GM21515 (cell line): ENCODE results near the gene SOBP.
A peak's percentile ranks its signal among the peaks of the same experiment; 100 is the strongest.
"Not testable (repeated sequence)": the region's sequence is repeated elsewhere in the genome, so short reads cannot be mapped to it uniquely, and the experiment has no call there.

Source experiments
- ATAC-seq: cut with Tn5 transposase; IDR thresholded peaks from one replicate; pipeline ENCODE4 v1.9.1; 2021; ENCODE audit not compliant: unreplicated experiment

Gene SOBP, protein sequence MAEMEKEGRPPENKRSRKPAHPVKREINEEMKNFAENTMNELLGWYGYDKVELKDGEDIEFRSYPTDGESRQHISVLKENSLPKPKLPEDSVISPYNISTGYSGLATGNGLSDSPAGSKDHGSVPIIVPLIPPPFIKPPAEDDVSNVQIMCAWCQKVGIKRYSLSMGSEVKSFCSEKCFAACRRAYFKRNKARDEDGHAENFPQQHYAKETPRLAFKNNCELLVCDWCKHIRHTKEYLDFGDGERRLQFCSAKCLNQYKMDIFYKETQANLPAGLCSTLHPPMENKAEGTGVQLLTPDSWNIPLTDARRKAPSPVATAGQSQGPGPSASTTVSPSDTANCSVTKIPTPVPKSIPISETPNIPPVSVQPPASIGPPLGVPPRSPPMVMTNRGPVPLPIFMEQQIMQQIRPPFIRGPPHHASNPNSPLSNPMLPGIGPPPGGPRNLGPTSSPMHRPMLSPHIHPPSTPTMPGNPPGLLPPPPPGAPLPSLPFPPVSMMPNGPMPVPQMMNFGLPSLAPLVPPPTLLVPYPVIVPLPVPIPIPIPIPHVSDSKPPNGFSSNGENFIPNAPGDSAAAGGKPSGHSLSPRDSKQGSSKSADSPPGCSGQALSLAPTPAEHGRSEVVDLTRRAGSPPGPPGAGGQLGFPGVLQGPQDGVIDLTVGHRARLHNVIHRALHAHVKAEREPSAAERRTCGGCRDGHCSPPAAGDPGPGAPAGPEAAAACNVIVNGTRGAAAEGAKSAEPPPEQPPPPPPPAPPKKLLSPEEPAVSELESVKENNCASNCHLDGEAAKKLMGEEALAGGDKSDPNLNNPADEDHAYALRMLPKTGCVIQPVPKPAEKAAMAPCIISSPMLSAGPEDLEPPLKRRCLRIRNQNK

DNA sequence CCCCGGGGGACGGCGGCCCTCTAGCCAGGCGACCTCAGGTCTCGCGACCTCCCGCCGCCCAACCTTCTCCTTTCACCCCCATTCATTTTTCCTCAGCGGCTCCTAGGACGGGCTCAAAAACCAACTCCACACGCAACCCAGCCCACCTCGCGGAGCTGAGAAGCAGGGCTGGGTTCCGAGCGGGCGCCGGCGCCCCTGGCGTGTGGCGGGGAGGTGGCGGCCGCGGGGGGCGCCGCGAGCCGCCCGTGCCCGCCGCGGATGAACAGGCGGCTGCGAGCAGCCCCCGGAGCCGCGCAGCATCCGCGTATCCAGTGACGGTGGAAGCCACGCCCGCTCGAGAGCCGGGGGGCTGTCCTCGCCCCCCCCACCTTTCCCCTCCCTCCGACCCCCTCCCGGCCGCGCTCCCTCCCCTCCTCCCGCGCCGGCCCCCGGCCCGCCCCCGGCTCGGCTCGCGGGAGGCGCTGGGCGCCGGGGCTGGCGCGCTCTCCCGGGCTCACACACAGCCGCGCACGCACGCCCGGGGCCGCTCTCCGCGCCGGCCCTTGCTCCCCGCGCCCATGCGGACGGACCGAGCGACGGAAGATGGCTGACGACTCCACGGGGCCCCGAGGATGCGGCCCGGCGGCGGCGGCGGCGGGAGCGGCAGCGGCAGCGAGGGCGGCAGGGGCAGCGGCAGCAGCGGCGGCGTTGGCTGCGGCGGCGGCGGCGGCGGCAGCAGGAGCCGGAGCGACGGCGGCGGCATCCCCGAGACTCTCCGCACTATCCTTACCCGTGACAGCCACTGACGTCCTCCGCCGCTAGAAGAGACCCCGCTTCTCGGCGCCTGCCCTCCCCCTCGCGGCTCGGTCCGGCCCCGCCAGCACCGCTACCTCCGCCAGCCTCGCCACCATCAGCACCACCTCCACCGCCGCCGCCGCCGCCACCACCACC, at the start of gene SOBP:
TSS of gene SOBP (plus strand) at position 482 of the 930 bp plus-strand sequence. CDS start 500 bp downstream, outside the sequence.
- ATAC-seq, result no peak

DNA sequence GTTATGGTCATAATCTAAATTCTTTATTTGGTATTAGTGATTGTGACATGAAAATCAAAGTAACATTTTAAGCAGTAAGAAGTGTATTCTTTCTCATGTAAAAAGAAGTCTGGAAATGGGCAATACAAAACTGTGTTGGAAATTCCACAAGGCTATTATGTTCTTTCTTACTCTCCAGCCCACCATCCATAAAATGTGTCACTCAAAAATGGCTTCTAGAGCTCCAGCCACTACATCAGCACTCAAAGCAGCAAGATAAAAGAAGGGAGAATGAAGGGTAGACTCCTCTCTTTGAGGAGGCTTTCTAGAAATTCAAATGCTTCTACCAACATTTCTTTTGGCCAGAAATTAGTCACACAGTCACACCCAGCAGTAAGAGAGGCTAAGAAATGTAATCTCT, 49.0 kb upstream of the SOBP start:
- no peak for ATAC-seq

DNA sequence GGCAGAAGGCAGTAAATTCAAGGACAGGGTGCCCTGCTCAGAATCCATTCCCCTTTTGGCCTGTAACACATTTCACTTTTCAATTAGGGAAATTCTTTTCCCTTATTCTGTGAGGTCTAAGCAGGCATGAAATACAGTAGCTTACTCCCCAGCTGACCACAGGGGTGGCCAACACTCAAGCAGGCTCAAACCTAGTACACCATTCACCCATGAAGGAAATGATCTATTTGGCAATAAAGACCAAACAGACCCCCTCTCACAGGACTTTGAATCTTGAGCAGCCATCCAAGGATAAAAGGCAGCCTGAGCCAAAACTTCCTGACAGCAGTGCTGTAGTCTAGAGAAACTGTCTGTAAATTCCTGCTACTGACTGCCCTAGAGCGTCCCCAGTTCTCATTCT, 48.2 kb upstream of the SOBP start:
- no peak for ATAC-seq

DNA sequence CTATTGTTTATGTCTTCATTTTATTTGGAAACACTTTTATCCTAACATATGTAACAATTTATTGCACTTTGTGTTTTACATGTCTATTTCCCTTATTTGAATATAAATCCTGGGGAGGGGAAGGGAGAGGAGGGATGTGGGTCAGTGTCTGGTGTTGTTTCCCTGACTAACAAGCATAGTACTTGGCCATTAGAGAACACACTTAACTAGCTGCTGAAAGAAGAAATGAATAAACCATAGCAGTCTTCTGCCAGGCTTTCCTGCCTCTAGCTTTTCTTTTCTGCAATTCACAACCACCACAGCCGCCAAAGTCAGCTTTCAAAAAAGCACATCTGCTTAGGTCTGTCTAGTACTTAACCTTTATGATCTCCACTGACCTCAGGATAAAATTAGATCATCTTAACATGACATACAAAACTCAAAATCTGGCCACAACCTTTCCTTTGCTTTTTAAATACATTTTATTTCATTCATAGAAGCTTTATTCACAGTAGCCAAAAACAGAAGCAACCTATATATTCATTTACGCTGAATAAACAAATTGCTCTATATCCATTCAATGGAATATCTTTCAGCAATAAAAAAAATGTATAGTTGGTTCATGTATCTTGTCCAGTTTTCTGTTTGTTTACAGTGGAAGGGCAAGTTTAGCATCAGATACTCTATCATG, 46.8 kb upstream of the SOBP start:
- ATAC-seq, result no peak

DNA sequence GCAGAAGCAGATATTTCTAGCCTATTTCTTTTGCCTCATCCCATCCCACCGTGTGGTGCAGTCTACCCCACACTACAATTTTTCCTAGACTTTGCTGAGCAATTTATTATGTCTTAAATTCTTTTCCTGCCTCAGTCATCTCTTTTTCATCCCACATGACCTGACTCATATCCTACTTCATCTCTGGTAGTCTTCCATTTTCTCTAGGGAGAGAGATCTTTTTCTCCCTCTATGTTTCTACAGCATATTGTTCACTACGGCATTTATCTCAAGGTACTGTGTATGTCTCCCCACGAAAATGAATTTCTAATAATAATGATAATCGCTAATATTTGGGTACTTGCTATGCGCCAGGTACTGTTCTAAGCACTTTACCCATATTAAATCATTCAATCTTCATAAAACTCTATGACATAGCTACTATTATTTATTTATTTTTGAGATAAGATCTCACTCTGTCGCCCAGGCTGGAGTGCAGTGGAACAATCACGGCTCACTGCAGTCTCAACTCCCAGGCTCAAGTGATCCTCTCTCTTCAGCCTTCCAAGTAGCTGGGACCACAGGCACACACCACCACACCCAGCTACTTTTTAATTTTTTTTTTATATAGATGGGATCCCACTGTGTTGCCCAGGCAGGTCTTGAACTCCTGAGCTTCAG, 46.2 kb upstream of the SOBP start:
- ATAC-seq, result no peak

DNA sequence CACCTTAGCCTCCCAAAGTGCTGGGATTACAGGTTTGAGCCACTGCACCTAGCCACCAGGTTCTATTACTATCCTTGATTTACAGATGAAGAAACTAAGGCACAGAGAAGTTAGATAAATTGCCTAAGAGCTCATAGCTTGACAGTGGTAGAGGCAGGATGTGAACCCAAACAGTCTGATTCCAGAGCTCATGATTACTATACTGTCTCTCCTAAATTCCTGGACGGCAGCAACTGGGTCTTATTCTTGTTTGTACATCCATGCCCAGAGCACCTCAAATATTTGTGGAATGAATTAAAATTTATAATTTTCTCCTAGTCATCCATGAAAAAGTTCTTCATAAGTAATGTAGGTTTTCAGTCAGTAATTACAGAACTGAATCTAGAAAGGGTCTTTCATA, 45.6 kb upstream of the SOBP start:
- ATAC-seq, result no peak

DNA sequence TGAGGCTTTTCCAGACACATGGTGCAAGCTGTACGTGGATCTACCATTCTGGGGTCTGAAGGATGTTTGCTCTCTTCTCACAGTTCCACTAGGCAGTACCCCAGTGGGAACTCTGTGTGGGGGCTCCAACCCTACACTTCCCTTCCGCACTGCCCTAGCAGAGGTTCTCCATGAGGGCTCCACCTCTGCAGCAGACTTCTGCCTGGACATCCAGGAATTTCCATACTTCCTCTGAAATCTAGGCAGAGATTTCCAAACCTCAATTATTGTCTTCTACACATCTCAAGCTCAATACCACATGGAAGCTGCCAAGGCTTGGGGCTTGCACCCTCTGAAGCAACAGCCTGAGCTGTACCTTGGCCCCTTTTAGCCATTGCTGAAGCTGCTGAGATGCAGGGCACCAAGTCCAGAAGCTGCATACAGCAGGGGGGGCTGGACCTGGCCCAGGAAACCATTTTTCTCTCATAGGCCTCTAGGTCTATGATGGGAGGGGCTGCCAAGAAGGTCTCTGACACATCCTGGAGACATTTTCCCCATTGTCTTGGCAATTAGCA, 42.2 kb upstream of the SOBP start:
- ATAC-seq, result no peak

DNA sequence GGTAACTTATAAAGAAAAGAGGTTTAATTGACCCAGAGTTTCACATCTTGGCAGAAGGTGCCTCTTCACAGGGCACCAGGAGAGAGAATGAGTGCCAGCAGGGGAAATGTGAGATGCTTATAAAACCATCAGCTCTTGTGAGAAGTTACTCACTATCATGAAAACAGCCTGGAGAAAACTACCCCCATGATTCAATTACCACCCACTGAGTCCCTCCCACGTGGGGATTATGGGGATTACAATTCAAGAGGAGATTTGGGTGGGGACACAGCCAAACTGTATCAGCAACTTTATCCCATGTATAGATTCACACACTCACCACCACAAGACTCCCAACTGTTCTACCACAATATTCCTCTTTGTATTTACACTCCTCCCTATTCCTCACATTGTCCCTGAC, 41.1 kb upstream of the SOBP start:
- no peak for ATAC-seq

DNA sequence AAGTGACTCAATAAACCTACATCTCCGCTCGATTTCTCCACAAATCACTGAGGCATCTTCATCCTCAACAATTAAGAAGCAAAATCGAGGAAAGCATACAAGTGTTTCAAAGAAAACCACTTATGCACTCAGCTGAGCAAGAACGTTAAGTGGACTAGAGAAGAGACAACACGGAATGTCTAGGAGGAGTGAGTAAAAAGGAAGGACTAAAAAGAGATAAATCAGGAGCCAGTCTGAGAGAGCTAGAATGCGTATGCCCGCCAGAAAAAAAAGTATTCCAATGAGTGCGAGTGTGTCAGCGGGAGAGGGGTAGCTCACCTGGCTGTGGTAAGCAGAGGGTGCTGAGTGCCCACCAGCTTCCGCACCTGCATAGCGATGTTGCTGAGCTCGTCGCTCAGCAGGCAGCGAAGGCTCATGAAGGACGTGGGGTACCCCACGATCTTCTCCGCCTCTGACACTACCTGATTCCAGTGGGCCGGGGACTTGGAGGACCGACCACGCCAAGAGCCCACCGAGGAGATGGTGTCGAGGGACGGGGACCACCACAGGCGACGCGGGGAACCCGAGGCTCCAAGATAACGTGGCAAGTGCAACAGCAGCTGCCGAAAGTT, 31.1 kb upstream of the SOBP start:
- ATAC-seq, result peak; percentile 27

DNA sequence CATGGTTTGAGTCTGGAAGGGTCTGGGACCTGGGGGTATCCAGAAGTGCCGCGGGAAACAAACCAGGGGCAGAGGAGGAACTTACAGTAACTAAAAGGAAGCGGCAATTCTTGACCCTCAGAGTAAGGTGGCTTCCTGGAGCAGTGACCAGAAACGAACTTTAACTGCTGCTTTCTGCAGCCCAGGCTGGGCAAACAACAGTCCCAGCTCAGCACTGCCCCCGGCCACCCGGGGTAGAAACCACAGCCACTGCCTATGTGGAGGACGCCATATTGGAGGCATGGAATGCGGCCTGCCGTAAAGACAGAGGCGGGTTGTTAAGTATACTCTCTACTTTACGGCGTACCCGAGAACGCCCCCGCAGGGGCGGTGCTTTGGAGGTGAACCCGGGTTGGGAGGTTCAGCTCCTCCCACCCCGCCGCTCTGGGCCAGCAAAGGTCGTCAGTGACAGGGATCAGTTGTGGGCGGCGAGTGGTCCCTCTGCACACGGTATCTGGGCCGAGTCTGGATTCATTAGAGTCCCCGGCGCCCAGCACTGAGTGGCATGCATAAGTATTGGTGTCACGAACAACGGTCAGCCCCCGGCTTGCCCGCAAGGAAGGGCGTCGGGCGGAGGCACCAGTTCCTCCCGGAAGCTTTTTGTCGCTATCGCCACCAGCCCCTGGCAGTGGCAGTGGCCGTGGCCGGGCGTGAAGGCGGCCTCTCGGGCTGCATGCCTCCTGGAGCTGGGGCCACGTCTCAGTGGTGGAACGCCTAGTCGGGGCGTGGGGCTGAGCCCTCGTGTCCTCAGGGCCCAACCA, 30.4 kb upstream of the SOBP start, which contains the start of gene PDSS2:
TSS of gene PDSS2 (minus strand) at position 282 of the 800 bp plus-strand sequence. CDS start at position 3, 279 bp downstream.
- peak; percentile 95 for ATAC-seq

DNA sequence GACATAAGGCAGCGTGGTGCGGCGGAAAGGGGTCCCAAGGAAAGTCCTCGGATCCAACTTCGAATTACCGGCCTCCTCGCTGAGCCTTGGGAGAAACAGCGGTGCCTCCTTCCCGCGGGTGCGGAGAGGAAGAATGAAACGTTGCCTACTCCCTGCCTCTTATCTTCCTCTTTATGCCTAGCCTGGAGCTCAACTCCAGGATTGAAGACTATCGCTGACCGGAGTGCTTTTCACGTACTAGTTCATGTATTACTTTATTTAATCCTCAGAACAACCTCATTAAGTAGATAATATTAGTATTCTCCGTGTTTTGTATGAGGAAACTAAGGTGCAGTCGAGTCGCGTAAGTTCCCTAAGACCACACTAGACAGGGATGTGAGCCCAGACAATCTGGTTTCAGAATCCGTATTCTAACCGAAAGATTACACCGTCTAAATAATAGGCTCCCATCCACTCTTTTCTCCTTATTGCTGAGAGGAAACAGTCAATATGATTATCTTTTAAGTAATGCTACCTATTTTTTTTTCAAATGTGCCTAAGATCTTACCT, 29.8 kb upstream of the SOBP start:
- no peak for ATAC-seq

DNA sequence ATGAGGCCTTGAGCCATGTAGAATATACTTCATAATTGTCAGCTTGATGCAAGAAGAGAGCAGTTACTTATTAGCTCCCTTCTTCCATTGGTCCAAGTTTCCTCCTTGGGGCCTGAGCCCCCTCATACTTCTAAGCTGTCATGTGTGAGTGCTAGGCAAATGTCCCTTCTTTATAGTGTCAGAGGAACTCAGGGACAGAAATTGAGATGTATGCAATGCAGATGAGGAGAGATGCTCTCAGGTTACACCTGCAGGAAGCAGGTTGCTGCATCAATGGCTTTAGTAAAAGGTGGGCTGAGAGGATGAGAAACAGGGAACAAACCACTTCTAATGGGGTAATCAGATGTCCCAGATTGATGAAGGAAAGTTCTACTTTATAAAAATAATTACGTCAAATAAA, 23.9 kb upstream of the SOBP start:
- no peak for ATAC-seq

DNA sequence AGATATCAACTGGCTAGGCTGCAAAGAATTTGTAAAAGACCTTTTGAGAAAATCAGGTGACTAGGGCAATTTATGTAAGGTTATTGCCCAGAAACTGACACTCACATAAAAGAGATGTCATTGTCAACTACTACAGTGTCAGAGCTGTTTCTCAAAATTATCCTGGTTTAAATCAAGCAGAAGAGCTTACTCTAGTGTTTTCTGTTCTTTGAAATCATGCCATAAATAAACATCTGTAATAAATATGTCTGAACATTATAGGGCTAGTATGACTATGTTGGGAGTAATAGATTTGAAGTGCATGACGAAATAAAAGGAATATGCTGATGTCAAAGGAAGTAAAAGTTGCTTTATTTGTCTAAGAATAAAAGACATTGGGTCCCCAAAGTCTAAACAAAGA, 19.6 kb upstream of the SOBP start:
- no peak for ATAC-seq

DNA sequence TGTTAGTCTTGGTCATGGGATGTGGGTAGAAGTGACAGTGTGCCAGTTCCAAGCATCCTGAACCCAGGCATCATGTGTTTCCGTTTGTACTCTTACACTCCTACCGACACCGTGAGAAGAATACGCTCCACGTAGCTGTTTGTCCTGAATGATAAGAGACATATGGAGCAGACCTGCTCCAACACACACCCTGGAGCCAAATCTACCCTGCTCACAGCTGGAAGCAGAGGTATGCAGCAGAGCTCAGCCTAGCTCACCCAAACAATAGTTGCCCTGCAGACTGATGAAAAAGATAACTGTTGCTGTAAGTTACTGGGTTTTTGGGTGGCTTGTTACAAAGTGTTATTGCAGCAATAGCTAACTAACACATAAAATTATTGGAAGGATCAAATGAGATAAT, 16.3 kb upstream of the SOBP start:
- no peak for ATAC-seq

DNA sequence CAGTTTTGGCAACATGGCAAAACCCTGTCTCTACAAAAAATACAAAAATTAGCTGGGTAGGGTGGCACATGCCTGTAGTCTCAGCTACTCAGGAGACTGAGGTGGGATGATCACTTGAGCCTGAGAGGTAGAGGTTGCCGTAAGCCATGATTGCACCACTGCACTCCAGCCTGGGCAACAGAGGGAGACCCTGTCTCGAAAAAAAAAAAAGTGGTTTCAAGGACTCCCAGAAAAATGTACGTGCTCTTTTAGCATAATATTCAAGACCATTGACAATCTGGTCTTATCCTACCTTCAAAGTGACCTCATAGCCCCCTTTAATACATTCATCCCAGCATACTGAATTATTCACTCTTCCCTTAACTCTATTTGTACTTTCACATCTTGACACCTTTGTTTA, 14.6 kb upstream of the SOBP start:
- not testable (repeated sequence) for ATAC-seq

DNA sequence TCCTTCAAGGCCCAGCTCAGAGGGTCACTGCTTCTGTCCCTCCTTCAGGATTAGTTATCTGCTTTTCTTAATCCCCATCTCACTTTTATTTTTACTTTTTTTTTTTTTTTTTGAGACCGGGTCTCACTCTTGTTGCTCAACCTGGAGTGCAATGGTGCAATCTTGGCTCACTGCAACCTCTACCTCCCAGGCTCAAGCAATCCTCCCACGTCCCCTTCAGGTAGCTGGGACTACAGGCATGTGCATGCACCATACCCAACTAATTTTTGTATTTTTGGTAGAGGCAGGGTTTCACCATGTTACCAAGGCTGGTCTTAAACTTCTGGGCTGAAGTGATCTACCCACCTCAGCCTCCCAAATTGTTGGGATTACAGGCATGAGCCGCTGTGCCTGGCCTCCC, 14.1 kb upstream of the SOBP start:
- ATAC-seq, result not testable (repeated sequence)

DNA sequence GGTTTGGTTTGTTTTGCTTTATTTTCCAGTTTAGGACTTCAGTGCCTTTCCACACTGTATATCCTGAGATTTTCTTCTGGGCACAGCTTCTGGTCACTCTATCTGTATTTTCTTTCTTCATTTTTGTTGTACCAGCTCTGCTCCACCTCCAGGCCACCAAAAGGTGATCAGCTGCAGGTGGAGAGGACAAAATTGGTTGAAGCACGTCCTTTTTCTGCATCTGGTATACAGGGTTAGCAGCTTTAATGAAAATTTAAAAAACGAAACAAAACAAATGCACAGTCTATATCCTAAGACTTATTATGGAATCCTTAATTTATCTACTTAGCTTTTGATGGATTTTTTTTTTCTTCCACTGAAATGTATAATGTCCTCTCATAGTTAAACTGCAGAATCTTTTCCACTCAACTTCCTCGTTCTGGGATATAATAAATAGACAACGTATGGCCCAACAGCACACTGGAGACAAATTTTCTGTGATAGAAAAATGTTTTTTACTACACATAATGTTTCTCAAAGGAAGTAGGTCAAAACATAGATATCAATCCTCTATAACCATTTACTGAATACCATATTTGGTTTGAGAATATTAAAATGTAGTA, 10.7 kb upstream of the SOBP start:
- ATAC-seq, result no peak

DNA sequence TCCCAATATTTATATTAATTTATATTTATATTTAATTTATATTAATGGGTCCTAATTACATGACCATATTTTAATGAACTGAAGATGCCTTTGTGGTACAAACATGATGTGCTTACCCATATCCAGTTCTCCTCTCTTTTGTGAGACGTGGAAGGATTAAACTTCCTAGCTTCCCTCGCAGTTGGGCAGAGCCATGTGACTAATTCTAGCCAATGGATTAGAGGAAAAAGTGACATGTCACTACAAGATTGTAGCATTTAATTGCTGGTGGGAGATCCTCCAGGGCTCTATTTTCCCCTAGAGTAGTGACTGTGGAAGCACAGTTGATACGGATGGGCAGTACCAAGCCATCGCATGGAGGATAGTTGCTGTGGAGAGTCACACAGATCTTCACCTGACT, 4.8 kb upstream of the SOBP start:
- no peak for ATAC-seq
